GM18907 (cell line): ENCODE data around the gene BBS12.

Experiments
- ATAC-seq: cut with Tn5 transposase; IDR thresholded peaks from one replicate; pipeline ENCODE4 v1.9.1; 2021; ENCODE audit warnings: mild to moderate bottlenecking, moderate library complexity; ENCODE audit not compliant: unreplicated experiment

Gene BBS12

GRCh38 chr4:122712782-122713181 lies 19.7 kb upstream of the BBS12 start:
- ATAC-seq: no peak

- ATAC-seq: no peak
Observed at GRCh38 chr4:122715221-122715620, 17.3 kb upstream of the BBS12 start.

GRCh38 chr4:122716825-122717448 lies 15.6 kb upstream of the BBS12 start:
- peak; percentile 84 for ATAC-seq

GRCh38 chr4:122718281-122718680 lies 14.2 kb upstream of the BBS12 start:
- no peak for ATAC-seq

- ATAC-seq: no peak
Observed at GRCh38 chr4:122722256-122722655, 10.2 kb upstream of the BBS12 start.

- ATAC-seq: no peak
Observed at GRCh38 chr4:122728856-122729255, 3.6 kb upstream of the BBS12 start.

GRCh38 chr4:122731676-122732075 lies 828 bp upstream of the BBS12 start:
- ATAC-seq: no peak

GRCh38 chr4:122733787-122734120 lies 1.2 kb downstream of the BBS12 start:
- no peak for ATAC-seq

GRCh38 chr4:122739174-122739573 lies 6.7 kb downstream of the BBS12 start:
- no peak for ATAC-seq

- ATAC-seq: no peak
Observed at GRCh38 chr4:122742933-122743829, 10.7 kb downstream of the BBS12 start.

- ATAC-seq: no peak
Observed at GRCh38 chr4:122744229-122744628, 11.7 kb downstream of the BBS12 start.

- no peak for ATAC-seq
Observed at GRCh38 chr4:122746485-122746965, 14.0 kb downstream of the BBS12 start.

- no peak for ATAC-seq
Observed at GRCh38 chr4:122747068-122747467, 14.6 kb downstream of the BBS12 start.

GRCh38 chr4:122747883-122748282 lies 15.4 kb downstream of the BBS12 start:
- ATAC-seq: no peak

- ATAC-seq: no peak
Observed at GRCh38 chr4:122749704-122750454, 17.4 kb downstream of the BBS12 start.

GRCh38 chr4:122755675-122756074 lies 23.2 kb downstream of the BBS12 start:
- no peak for ATAC-seq

- ATAC-seq: peak; percentile 46
Observed at GRCh38 chr4:122758033-122758432, 25.5 kb downstream of the BBS12 start.

GRCh38 chr4:122759639-122760310 lies 27.3 kb downstream of the BBS12 start:
- ATAC-seq: no peak

- ATAC-seq: no peak
Observed at GRCh38 chr4:122762520-122762919, 30.0 kb downstream of the BBS12 start.

- no peak for ATAC-seq
Observed at GRCh38 chr4:122762966-122763716, 30.6 kb downstream of the BBS12 start.
